NCI-H1092 treated with DMSO at 0.1 percent for 48 hours (cell line): ENCODE data around the gene KLRC4.
A peak's percentile ranks its signal among the peaks of the same experiment; 100 is the strongest.
"Not testable (repeated sequence)": the region's sequence is repeated elsewhere in the genome, so short reads cannot be mapped to it uniquely, and the experiment has no call there.

ENCODE experiments used
- DNase-seq: peaks from one replicate; lab custom pipeline; 2025; lab: John Stamatoyannopoulos, UW

The KLRC4 gene, protein sequence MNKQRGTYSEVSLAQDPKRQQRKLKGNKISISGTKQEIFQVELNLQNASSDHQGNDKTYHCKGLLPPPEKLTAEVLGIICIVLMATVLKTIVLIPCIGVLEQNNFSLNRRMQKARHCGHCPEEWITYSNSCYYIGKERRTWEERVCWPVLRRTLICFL

GRCh38 chr12:10409392-10409791 is at the start of gene KLRC4:
Gene KLRC4, minus strand, starts transcription at chr12:10409757. Its CDS starts 182 bp downstream, at chr12:10409575.
- peak; percentile 18 for DNase-seq

DNA sequence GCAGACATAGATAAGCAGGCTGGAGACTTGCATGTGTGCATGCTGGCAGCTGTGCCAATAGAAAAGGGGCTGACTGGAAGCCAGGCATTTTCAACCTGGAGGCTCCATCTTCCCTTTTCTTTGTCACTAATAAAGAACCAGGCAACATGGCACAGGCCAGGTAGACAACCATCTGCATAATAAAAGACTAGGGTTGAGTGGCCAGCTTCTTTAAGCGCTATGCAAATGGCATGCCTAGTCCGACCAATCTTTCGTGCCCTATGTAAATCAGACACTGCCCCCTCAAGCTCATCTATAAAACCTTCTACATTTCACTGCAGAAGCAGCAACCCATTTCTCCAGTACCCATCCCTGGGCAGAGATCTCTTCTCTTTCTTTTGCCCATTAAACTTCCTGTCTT is 48.2 kb upstream of the KLRC4 start:
- DNase-seq, result no peak

DNA sequence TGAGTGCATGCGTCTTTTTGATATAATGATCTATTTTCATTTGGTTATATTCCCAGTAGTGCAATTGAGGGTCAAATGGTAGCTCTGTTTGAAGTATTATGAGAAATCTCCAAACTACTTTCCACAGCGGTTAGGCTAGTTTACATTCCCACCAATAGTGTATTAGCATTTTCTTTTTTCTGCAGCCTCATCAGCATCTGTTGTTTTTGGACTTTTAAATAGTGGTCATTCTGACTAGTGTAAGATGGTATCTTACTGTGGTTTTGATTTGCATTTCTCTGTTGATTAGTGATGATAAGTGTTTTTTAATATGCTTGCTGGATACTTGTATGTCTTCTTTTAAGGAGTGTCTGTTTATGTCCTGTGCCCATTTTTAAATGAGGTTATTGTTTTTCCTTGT is 47.3 kb upstream of the KLRC4 start:
- DNase-seq, result no peak

- DNase-seq, result no peak
Observed at GRCh38 chr12:10455766-10456165, 46.2 kb upstream of the KLRC4 start.

DNA sequence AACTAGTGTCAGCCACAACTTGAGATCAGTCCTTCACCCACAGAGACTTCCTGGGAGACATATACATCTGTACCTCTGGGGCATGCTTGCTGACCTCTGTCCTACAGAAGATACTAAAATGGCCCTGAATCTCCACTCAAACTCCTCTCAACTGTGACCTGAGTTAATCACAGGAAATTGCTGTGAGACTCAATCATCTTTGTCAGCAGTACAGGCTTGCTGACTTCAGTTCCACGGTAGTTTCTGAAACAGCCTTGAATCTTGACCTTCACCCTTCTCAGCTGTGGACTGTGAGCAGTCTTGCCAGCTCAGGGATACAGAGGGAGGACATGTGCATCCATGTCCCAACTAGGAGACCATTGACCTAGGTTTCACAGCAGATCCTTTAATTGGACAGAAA is 45.0 kb upstream of the KLRC4 start:
- no peak for DNase-seq

DNA sequence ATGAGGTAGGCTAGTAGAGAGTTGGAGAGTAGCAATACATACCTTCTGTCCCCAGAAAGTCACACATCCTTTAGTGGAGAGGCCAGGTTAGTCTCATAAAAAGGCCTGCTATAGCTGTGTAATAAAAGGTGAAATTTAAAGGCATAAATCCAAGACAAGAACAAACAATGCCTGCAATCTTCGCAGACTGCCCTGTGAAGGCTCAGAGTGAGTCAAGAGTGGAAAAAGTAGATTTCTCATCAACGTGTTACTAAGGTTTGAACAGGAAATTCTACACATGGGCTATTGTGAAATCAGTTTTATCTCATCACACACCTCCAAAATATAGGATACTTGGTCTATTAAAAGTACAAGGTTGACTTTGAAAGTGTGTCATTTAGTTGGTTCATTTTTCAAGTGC is 43.6 kb upstream of the KLRC4 start, which contains the start of gene KLRC1:
Gene KLRC1, minus strand, starts transcription at position 222 of the 400 bp plus-strand sequence. CDS start 2,221 bp downstream, outside the sequence.
- no peak for DNase-seq

DNA sequence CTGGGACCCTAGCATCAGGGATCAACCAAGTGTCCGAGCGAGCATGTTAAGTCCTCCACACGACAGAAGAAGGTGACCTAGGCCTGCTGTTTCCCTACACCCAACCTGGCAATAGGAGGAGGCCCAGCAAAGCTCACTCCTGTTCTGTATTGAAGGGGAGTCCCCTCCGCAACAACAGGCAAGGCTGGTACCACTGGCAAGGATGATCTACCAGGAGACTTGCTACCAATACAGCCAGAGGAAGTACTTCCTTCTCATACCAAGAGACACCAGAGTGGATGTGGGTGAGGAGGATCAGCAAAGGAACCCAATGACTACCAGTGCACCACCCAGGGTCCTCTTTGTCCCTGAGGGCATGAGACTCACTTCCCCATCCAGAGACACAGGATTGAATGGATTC is 38.7 kb upstream of the KLRC4 start:
- DNase-seq, result no peak

DNA sequence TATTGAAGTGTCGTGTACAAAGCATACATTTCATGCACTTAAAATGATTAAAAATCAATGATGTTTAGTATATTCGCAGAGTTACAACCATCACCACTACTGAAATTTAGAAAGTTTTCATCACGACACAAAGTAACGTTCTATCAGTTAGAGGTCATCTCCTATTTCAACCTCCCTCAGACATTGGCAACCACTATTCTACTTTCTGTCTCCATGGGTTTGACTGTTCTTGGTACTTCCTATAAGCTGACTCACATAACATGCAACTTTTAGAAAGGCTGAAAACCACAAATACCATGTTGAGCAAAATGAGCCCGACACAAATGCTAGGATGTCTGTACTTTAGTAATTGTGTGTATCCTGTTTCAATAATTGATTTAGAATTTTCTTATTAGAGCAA is 36.5 kb upstream of the KLRC4 start:
- DNase-seq, result not testable (repeated sequence)

- DNase-seq, result not testable (repeated sequence)
Observed at GRCh38 chr12:10441144-10441543, 31.6 kb upstream of the KLRC4 start.

GRCh38 chr12:10439608-10440274 is 30.2 kb upstream of the KLRC4 start:
- DNase-seq, result peak; percentile 1

DNA sequence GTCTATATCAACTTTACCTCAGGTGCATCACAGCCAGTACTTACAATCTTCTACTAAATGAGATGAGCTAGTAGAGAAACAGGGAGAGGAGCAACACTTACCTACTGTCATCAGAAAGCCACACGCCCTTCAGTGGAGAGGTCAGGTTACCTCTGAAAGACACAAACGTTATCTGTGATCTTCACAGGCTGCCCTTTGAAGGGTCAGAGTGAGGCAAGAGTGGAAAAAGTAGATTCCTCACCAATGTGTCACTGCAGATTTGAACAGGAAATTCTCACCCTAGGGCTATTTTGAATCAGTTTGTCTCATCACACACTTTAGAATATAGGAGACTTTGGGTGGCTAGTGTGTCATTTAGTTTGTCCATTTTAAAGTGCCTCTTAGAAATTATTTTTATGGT is 28.0 kb upstream of the KLRC4 start:
- DNase-seq, result not testable (repeated sequence)

GRCh38 chr12:10435816-10436215 is 26.3 kb upstream of the KLRC4 start, which contains the start of gene KLRC2:
Gene KLRC2, minus strand, starts transcription at chr12:10436010. Its CDS starts 24 bp downstream, at chr12:10435986.
- DNase-seq, result peak; percentile 11

DNA sequence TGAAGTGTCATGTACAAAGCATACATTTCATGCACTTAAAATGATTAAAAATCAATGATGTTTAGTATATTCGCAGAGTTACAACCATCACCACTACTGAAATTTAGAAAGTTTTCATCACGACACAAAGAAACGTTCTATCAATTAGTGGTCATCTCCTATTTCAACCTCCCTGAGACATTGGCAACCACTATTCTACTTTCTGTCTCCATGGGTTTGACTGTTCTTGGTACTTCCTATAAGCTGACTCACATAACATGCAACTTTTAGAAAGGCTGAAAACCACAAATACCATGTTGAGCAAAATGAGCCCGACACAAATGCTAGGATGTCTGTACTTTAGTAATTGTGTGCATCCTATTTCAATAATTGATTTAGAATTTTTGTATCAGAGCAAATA is 21.1 kb upstream of the KLRC4 start:
- not testable (repeated sequence) for DNase-seq

GRCh38 chr12:10425938-10426337 is 16.4 kb upstream of the KLRC4 start:
- DNase-seq, result not testable (repeated sequence)

GRCh38 chr12:10424260-10424899 is 14.8 kb upstream of the KLRC4 start:
- not testable (repeated sequence) for DNase-seq

GRCh38 chr12:10422159-10422558 is 12.6 kb upstream of the KLRC4 start:
- not testable (repeated sequence) for DNase-seq

DNA sequence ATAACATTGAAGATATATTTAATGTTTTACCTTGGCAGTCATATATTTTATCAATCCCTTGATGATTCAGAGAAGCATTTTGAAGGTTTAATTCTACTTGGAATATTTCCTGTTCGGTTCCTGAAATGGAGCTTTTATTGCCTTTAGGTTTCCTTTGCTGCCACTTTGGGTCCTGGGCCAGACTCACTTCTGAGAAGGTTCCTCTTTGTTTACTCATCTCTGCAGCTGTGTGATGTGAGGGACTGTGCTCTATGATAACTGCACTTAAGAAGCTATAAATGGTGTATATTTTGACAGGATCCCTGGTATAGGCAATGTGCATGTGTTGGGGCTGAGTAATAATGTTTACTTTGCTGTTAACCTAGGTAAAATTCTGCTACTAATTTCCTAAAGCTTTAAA is 10.8 kb upstream of the KLRC4 start, which contains the start of gene KLRC3:
Gene KLRC3, minus strand, starts transcription at position 262 of the 400 bp plus-strand sequence. Its CDS starts 45 bp downstream, at position 217.
- not testable (repeated sequence) for DNase-seq

DNA sequence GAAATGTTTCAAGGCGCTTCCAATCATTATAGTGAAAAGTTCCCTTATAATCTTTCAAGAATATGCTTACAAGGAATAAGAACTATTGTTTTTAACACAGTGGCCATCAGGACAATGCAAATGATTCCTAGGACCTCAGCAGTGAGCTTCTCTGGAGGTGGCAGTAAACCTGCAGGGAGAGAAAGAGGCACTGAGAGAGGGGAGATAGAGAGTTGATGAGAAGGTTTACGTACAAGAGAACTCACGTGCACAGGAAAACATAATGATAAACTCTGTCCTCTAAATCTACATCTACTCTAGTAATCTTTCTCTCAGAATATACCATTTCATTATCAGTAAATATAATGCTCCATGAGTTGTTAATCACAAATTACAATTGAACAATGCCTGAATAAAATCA is 715 bp downstream of the KLRC4 start:
- DNase-seq, result no peak

DNA sequence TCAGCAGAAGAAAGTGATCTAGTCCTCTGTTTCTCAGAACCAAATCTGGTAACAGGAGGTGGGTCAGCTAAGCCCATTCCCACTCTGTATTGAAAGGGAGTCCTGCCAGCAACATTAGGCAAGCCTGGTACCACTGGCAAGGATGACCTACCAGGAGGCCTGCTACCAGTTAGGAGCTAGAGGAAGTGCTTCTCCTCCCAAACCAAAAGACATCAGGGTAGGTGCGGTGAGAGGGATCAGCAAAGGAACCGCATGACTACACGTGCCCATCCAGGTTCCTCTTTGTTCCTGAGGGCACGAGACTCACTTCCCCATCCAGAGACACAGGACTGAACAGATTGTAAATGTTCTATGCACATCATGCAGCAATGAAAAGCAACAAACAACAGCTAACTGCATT is 2.8 kb downstream of the KLRC4 start:
- no peak for DNase-seq

DNA sequence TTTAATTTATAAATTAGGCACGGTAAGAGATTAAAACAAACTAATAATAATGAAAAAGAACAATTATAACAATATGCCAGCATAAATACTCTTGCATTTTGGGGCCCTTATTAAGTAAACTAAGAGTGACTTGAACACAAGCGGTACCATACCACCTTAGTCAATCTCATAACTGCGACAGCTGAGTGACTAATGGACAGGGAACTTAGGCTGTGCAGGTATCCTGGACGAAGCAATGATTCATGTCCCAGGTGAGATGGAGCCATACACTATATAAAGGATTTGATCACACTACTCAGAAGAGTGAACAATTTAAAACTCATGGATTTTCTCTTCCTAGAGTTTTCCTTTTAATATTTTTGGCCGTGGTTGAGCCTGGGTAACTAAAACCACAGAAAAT is 4.3 kb downstream of the KLRC4 start:
- DNase-seq, result no peak

DNA sequence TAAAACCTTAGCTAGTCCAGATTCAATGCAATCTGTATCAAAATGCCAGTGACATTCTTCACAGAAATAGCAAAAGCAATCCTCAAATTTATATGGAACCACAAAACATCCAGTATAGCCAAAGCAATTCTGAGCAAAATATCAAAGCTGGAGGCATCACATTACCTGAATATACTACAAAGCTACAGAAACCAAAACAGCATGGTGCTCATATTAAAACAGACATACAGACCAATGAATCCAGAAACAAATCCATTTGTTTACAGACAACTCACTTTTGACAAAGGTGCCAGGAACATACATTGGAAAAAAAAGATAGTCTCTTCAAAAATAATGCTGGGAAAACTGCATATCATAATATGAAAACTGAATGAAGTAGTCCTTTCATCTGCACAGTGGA is 4.8 kb downstream of the KLRC4 start:
- DNase-seq, result no peak

DNA sequence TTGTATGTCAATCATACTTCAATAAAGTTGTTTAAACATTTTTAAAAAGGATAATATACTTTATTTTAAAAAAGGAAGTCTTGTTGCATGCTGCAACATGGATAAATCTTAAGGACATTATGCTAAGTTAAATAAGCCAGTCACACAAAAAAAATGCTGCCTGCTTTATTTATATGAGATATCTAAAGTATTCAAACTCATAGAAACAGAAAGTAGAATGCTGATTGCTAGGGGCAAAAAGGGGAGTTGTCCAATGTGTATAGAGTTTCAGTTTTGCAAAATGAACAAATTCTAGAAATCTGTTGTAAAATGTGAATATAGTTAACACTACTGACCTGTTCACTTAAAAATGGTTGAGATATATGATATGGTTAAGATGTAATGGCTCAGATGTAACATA is 8.7 kb downstream of the KLRC4 start:
- DNase-seq, result no peak

DNA sequence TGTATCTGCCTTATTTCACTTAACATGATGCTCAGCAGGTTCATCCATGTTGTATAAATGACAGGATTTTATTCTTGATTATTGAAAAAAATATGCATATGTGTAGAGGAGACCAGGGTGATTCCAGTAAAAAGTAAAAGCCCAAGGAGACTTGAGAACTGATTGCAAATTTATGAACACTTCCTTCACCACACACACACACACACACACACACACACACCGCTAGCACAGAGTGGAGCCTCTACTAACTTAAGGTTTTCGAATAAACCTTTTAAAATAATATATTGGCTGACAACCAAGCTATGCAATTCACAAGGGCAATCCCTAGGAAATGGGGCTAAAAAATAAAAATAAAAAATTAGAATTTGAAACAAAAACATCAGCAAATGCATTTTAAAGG is 11.4 kb downstream of the KLRC4 start:
- no peak for DNase-seq
